ENCODE measurements around the gene SPAG4. TPM values are rescaled to one million over a fixed set of nuclear protein-coding genes. Genes with fewer than 3 reads are reported as not detected.
A peak's percentile ranks its signal among the peaks of the same experiment; 100 is the strongest.

SPAG4 gene
- total RNA-seq, 2 donors from 2014 or later, result 2.5 to 6.0 TPM

DNA sequence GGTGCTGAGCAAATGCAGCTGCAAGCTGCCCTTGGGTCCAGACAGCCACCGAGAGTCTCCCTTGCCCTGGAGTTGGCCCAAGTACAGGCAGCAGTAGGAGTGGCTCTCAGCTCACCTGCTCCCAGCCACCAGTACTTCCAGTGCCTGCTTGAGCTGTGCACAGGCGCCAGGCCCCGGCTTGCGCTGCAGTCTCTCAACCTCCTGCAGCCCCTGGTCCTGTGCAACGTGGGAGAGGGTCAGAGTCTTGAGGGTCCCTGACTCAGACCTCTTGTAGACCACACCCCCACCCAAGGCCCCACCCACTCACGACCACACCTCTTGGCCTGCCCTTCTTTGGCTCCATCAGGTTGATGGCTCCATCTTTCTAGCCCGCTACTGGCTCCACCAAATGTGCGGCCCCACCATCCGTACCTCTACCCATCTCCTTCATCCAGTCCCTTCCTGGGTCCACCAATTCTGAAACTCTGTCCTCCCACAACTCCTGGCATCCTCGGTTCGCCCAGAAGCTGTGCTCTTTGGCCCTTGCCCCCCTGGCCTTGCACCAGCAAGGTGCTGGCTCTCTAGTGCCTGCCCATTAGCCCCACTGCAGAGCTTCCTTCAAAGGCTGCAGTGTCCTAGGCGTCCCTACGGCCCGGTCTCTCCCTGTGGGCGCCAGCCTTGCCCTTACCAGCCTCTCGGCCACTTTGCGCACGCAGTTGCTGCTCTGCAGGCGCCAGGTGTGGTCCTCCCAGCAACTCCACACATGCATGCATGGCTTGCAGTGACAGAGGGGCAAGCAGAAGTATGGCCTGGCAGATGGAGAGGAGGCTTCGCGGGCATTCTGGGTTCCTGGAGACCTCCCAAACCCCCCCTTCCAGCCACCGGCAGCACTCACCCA, 16.5 kb upstream of the SPAG4 start:
- no peak for DNase-seq
- intact Hi-C loops (cut with DNase I), result no loop called here
- ATAC-seq, result no peak

DNA sequence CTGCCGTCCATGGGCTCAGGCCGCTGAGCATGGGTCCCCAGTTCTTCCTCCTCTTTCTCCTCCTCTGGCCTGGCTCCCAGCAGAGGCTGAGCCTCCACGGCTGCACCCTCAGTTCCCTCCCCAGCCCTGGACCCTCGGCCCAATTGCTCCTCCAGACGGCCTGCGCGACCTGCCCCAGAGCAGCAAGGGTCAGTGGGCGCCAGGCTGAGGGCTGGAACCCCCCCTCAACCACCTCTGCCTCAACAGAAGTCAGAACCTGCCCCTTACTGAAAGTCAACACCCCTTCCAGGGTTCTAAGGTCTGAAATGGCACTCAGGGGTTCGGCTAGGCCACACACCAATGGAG, 15.9 kb upstream of the SPAG4 start:
- no peak for DNase-seq
- ATAC-seq, result no peak
- intact Hi-C loops (cut with DNase I), result no loop called here

DNA sequence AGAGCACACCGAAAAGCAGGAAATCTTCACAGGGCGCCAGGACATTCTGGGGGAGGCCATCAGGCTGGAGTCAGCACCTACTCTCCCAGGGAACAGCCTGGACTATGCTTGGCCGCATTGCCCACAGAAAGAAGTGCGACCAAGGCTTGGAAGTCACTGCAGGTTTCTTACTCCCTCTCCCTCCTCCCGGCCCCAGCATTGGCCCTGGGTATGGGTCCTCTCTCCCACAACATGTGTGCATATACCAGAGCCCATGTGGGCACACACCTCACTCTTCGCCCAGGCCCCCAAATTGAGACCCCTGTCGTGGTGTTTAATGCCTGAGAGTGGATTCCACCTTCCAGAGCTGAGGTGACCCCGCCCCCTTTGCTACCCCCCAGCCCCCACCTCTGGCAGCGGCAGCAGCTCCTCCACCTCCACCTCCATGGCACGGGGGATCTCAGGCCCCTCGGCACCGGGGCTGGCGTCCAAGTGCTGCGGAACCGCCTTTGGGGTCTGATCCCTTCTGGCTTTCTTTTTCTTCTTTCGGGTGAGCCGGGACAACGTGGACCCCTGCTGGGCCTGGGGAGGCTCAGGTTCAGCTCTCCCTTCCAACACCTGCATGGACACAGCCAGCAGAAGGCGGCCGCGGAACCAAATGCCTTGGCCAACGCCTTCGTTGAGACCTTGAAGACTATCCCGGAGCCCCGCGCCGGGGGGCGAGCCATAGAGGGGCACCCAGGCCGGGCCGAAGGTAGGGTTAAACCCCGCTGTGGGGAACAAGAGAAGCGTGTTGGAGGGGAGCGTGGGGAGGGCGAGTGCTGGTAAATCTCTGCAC, 15.2 kb upstream of the SPAG4 start:
- intact Hi-C loops (cut with DNase I), result no loop called here
- no peak for ATAC-seq
- DNase-seq, result no peak

DNA sequence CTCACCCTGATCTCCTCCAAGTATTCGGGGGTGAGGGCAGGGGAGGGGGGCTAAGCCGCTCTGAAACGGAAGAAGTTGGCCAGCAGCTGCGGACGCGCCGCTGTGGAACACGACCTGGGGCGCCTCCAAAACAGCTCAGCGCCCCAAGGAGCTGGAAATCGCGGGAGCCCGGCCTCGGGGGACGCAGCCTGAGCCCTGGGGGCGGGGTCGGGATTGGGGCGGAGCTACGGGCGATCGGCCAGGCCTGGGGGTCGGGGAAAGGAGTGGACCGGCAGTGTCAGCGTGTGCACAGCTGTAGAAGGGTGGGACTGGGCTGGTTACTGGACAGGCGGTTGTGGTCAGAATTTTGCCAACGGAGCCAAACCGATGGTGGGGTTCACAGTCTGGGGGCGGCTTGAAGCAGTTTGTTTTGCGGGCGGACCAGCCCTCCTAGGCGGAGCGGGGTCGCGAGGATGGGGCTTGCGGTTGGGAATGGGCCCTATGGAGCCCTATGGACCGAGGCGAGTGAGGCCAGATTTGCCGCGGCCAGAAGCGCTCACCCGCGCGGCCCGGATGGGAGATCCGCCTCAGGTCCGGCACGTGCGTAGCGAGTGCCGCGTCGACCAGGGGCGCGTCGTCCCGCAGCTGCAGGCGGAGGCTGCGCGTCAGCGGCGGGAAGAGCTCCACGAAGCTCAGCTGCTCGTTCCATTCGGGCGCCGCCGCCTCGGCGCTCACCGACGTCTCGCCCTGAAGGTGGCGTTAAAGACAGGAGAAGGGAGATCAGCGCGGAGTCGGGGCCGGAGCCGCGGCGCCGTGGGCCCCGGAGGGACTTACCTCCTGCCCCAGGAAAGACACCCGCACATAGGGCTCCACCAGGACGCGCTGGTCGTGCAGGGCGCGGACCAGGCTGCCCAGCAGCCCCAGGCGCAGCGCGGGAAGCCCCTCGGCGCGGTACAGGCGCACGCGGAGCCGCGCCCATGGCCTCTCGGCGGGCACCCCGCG, 14.3 kb upstream of the SPAG4 start:
- ATAC-seq (peak; percentile 88), DNase-seq (peak; percentile 83)
- intact Hi-C loops (cut with DNase I), result no loop called here

DNA sequence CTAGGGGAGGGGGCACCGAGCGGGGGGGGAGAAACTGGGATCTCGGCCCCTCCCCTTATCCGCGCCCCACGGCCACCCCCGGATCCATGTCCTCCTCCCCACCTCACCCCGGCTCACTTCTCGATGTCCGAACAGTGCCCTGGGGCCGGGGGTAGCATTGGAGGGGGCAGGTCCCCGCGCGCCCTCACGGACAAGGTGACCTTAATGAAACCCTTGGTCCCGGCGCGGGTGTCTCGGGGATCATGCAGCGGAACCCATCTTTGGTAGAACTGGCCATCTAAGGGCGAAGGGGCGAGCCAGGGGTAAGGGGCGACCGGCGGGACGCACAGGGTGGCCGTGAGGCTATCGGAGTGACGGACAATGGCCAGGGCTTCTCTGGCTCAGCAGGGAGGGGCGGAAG, 13.6 kb upstream of the SPAG4 start:
- ATAC-seq (peak in 1 of 2 donors; percentile 10), DNase-seq (no peak)
- intact Hi-C loops (cut with DNase I), result no loop called here

DNA sequence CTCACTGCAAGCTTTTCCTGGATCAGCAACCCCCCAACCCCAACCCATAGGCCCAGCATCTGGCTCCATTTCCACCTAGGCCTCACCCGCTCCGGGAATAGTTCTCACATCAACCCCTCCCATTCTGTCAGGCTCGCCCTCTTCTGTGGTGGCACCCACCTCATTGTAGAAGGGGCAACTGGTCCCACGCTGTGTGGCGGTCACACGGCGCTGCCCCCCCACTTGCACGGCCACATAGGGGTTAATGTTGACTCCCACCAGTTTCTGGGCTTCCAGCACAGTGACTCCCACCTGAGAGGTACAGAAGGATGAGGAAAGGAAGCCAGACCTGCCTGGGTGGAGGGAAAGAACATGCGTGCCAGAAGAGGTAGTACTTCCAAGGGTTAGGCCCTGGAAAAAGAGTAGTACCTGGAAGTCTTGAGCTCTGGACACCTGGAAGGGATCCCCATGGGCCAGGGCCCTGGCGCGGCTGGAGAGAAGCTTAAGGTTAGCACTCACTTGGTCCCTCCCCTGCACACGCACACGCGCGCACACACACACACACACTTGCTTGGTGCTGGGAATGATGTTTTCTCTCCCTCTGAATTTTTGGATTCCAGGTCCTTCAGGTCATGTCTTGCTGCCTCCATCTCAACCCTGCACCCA, 12.7 kb upstream of the SPAG4 start:
- intact Hi-C loops (cut with DNase I), result no loop called here
- DNase-seq, result no peak
- ATAC-seq, result no peak

DNA sequence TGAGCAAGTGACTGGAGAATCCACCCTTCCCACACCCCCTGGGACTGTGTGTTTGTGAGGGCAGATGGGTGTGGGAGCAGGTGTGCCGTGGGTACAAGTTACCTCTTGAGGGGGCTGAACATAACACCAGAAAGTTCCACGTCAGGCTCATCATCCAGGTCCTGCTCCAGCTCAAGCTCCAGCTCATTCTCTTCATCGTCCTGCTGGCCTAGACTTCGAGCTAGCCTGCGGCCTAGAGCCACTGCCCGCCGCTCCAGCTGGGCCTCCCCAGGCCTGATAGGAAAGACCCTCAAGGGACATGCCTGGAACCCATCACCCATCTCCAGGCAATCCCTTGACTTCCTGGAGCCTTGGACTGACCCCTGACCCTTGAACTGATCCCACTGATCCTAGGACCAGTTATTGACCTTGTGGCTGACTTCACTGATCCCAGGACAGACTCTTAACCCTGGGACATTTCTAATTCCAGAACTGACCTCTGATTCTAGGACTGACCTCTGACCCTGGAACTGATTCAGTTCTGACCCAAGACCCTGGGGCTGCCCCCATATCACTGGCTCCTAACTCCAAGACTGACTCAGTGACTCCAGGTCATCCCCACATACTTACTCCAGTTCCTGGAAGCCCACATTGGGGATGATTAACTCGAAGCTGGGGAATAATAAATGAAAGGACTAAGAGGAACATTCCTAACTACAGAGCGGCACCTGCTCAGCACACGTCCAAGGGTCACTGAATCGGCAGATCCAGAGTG, 11.8 kb upstream of the SPAG4 start:
- intact Hi-C loops (cut with DNase I), result no loop called here
- no peak for ATAC-seq
- DNase-seq, result no peak

DNA sequence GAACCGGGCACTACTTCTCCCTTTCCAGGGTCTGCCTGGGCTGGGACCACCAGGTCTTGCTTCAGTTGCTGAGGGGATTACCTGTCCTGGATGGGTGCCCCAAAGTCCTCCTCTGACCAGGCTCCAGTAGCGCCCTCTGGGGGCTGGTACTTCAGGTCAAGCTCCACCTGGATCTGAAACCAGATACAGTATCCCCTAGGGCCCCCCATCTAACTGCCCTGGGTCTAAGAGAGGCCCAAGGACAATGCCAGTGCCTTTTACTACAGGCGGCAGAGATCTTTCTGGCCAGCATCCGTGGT, 11.2 kb upstream of the SPAG4 start:
- ATAC-seq (no peak), DNase-seq (no peak)
- intact Hi-C loops (cut with DNase I), result no loop called here

DNA sequence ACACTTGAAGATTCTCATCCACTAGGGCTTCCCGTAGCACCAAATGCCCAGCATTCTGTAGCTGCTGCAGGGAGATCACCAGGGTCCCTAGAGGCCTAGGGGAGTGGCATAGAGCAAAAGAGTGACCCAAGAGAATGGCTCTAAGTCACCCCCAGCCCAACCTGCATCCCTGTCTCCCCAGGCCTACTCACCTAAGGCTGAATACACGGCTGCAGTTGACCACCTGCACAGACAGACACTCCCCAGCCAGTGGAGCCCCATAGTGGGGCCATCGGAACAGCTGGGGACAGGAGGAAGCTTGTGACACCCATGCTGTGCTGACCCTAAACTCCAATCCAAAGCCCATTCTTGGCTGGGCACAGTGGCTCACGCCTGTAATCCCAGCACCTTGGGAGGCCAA, 9.5 kb upstream of the SPAG4 start:
- DNase-seq, result no peak
- ATAC-seq, result no peak
- intact Hi-C loops (cut with DNase I), result no loop called here

DNA sequence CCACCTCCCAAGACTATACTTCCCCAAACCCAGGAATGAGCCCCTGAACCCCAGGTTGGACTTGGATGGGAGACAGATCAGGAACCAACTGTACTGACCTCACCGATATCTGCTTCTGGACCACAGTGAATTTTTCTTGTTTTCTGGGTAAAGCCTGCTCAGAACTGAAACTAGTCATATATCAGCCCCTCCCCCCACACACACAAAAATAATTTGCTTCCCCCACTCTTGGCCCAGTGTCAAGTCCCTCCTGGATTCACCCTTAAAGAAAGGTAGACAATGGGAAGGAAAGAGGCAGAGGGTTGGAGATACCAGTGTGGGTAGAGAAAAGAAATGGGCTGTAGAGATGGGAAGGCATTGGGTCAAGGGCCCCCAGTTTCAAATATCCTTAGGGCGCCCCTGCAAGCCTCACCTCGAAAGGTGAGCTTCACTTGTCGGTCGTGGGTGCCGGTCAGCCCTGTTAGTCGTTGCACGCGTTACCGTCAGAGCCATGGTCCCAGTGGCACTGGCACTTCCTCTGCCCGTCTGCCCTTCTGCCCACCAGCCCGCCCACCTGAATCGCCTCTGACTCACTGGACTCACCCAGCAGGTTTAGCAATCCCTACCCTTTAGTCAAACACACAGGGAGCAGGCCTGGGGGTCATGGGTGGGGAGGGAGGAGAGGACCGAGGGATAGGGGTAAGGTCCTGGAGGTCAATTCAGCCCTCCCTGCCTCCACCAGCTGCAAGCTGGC, 8.5 kb upstream of the SPAG4 start:
- intact Hi-C loops (cut with DNase I), result no loop called here
- DNase-seq (no peak), ATAC-seq (no peak)

DNA sequence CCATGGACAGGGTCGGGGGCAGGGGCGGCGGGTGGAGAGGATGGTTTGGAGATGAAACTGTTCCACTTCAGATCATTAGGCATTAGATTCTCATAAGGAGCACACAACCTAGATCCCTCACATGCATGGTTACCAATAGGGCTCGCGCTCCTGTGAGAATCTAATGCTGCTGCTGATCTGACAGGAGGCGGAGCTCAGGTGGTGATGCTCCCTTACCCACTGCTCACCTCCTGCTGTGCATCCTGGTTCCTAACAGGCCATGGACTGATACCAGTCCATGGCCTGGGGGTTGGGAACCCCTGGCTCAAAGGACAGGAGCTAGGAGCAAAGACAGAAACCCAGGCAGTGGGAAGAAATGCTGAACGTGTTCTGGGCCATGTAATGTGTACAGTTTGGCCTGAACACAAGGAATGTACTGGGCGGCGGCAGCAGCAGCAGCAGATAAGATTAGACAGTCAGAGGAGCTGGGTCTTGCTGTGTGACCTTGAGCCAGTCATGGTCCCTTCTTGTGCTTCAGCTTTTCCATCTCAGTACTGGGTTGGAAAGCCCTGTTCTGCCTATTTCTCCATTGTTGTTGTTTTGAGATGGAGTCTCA, 4.7 kb upstream of the SPAG4 start:
- ATAC-seq, result no peak
- no peak for DNase-seq
- intact Hi-C loops (cut with DNase I), result no loop called here

DNA sequence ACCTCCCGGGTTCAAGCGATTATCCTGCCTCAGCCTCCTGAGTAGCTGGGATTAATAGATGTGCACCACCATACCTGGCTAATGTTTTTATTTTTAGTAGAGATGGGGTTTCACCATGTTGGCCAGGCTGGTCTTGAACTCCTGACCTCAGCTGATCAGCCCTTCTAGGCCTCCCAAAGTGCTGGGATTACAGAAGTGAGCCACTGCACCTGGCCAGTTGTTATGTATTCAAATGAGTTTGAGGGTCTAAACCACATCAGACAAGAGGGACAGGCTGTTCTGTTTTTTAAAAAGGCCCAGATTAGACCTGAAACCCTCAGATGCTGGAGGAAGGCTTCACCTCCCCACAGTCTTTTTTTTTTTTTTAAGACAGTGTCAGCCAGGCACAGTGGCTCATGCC, 4.1 kb upstream of the SPAG4 start:
- DNase-seq (no peak), ATAC-seq (no peak)
- intact Hi-C loops (cut with DNase I), result no loop called here

DNA sequence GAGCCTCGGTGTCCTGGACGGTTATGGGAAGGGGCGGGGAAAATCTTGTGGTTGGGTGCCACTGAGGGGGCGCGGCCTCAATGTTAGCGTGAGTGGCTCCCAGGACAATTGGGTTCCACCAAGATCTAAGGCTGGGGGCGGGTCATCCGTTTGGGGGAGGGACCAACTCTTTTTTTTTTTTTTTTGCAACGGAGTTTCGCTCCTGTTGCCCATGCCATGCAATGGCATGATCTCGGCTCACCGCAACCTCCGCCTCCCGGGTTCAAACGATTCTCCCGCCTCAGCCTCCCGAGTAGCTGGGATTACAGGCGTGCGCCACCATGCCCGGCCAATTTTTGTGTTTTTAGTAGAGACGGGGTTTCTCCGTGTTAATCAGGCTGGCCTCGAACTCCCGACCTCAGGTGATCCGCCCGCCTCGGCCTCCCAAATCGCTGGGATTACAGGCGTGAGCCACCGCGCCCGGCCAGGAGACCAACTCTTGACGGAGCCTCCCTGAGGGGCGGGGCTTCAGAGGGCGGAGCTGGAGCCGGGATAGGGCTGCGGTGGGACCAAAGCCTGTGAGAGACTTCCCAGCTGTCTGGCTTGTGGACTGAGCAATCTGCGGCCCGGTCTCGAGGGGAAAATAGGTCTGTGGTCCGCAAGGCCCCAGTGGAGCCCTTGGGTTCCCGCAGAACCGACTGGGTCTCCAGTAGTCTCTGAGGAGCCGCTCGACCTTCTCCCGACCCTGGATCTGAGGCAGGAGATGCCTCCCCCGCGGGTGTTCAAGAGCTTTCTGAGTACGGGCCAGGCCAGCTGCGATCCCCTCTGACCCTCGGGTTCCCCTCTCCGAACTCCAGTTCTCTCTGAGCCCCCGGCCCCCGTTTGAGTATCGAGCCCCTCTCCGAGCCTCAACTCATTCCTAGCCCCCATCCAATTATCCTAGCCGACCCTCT, 1.1 kb downstream of the SPAG4 start:
- DNase-seq, result peak; percentile 93
- ATAC-seq, result peak; percentile 56 to 77
- intact Hi-C loops (cut with DNase I), result loop anchor here in 1 of 2 donors (5.0 kb wide), 2 partner anchors 46 to 74 kb away; partner anchors contain the start of genes CPNE1, ERGIC3 and RBM12

DNA sequence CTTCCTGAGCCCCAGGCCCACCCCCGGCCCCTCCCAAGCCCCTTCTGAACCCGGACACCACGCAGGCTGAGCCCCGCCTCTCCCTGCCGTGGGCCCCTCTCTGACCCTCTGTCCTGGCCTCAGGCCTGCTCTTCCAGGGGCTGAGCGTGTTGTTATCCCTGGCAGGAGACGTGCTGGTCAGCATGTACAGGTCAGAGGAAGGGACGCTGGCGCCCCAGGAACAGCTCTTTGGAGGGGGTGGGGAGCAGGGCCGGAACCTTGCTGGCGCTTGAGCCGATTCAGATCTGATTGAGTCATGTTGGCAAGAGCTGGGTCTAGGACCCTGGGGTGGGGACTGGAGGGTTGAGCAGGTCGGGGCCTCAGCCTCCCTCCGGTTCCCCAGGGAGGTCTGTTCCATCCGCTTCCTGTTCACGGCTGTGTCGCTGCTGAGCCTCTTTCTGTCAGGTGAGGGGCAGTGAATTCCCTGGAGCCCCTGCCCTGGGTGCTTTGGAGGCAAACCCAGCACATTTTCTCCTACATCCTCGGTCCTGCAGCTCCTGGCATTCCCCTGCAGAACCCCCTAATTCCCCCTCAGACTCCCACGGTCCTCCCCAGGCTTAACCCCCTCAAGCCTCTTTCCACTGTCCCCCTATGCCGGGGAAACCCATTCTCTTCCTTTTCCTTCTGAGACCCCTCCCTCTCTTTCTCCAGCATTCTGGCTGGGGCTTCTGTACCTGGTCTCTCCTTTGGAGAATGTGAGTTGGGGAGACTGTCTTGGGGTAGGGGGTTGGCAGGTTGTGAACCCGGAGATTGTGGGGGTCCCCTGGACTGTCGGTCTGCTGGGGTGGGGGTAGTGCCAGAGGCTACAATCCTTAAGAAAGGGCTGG, 2.0 kb downstream of the SPAG4 start:
- ATAC-seq (peak in 1 of 2 donors; percentile 4), DNase-seq (peak; percentile 71)
- intact Hi-C loops (cut with DNase I), result loop anchor here in 1 of 2 donors (5.0 kb wide), 2 partner anchors 45 to 75 kb away; partner anchors contain the start of genes CPNE1, ERGIC3 and RBM12

All from left cardiac atrium (tissue), 4 donors.